GM12891 (cell line): ENCODE data around the gene SLC45A1.

ENCODE experiments used
- POLR2AphosphoS5 ChIP-seq: IDR thresholded peaks from 2 replicates; pipeline ENCODE4 v1.6.1; 2011; ENCODE audit warnings: low read depth, low read length, control low read depth
- TAF1 ChIP-seq: IDR thresholded peaks from 2 replicates; pipeline ENCODE4 v1.6.1; 2011; ENCODE audit warnings: low read depth, low read length, control low read depth

DNA sequence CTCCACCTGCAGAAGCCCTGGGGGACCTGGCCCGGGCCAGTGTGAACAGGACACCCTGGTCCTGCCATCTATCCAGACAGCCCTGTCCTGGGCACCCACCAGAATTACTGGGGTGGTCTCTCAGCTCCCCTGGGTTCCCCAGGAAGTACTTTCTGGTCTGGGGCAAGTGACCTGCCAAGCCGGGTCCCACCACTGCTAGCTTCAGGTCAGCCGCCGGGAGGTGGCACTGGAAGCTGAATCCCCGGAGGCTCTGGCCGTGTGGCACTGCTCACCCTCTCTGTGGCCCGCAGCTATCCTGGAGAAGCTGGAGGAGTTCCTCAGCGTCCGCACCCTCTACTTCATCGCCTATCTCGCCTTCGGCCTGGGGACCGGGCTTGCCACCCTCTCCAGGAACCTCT is 21.3 kb downstream of the SLC45A1 start:
- TF ChIP-seq POLR2AphosphoS5 (no peak), TAF1 (no peak)
